Peyer's patch (tissue), 4 donors: ENCODE measurements around the gene ZBTB12.

ENCODE experiments used
- CTCF ChIP-seq, 6 experiments: fragments of 450-650 bp in 4 of 6; fragments of 200-600 bp in 2 of 6; sonication (generic) in 1 of 6; IDR thresholded peaks; one replicate each; pipeline ENCODE4 v1.5.1; 2017 to 2019; ENCODE audit warnings: antibody characterized with exemption in 6 of 6, mild to moderate bottlenecking in 3 of 6, moderate library complexity in 1 of 6
- POLR2A ChIP-seq, 2 donors: fragments of 450-650 bp; IDR thresholded peaks; one replicate each; pipeline ENCODE4 v1.5.1; 2017; ENCODE audit warnings: antibody characterized with exemption in 2 of 2, mild to moderate bottlenecking in 2 of 2, moderate library complexity in 2 of 2

GRCh38 chr6:31851485-31851832, 50.4 kb downstream of the ZBTB12 start:
- TF ChIP-seq POLR2A (IDR thresholded peaks at IDR 0.05) (no peak), CTCF (IDR thresholded peaks at IDR 0.05) (no peak)
